ENCODE data around the gene NOX3.

- TF ChIP-seq CTCF (IDR thresholded peaks at IDR 0.05; ENCODE audit: borderline replicate concordance, extremely low read depth, low read length, poor library complexity, severe bottlenecking) (no peak), EZH2 (IDR thresholded peaks at IDR 0.05; ENCODE audit: borderline replicate concordance, low read depth, low read length, severe bottlenecking) (no peak)
Observed at GRCh38 chr6:155412335-155412734, 43.3 kb downstream of the NOX3 start.

All from DND-41 (cell line).